HEK293T (cell line): ENCODE measurements around the gene RPL18.

ENCODE experiments used
- CTCF ChIA-PET: fragments of 350-600 bp; formaldehyde crosslinking; extraction: SDS; loops from one replicate; lab custom pipeline; 2021; ENCODE audit warnings: antibody characterized with exemption, inconsistent platforms; lab: Yijun Ruan, JAX
- POLR2A ChIA-PET: fragments of 350-600 bp; formaldehyde crosslinking; extraction: SDS; loops from one replicate; lab custom pipeline; 2020; ENCODE audit warnings: antibody characterized with exemption, inconsistent platforms; lab: Yijun Ruan, JAX
- DNase-seq: peaks from one replicate; pipeline ENCODE4 v3.0.0; 2012; ENCODE audit warnings: mixed read lengths; ENCODE audit errors: extremely low spot score
- ARNT ChIP-seq: fragments of 450-650 bp; IDR thresholded peaks from 2 replicates; pipeline ENCODE4 v1.6.1; 2017; ENCODE audit warnings: mild to moderate bottlenecking
- BHLHE40 ChIP-seq: fragments of 450-650 bp; IDR thresholded peaks from 2 replicates; pipeline ENCODE4 v1.6.1; 2016; ENCODE audit warnings: mild to moderate bottlenecking, moderate library complexity, borderline replicate concordance
- CTBP1 ChIP-seq: fragments of 450-650 bp; IDR thresholded peaks from 2 replicates; pipeline ENCODE4 v1.6.1; 2016; ENCODE audit warnings: borderline replicate concordance
- ELF4 ChIP-seq: fragments of 450-650 bp; IDR thresholded peaks from 2 replicates; pipeline ENCODE4 v1.6.1; 2017; ENCODE audit warnings: antibody characterized with exemption
- FOXA1 ChIP-seq: fragments of 450-650 bp; IDR thresholded peaks from 2 replicates; pipeline ENCODE4 v1.6.1; 2016; ENCODE audit warnings: mild to moderate bottlenecking
- FOXK2 ChIP-seq: fragments of 450-650 bp; IDR thresholded peaks from 2 replicates; pipeline ENCODE4 v1.6.1; 2016; ENCODE audit warnings: mild to moderate bottlenecking
- FOXM1 ChIP-seq: fragments of 450-650 bp; IDR thresholded peaks from 2 replicates; pipeline ENCODE4 v1.6.1; 2017; ENCODE audit warnings: mild to moderate bottlenecking, borderline replicate concordance
- HDGF ChIP-seq: fragments of 450-650 bp; IDR thresholded peaks from 2 replicates; pipeline ENCODE4 v1.6.1; 2017; ENCODE audit warnings: antibody characterized with exemption, borderline replicate concordance
- L3MBTL2 ChIP-seq: fragments of 450-650 bp; conservative IDR thresholded peaks from 2 replicates; pipeline ENCODE4 v1.6.1; 2016; ENCODE audit warnings: mild to moderate bottlenecking
- LEF1 ChIP-seq: fragments of 450-650 bp; IDR thresholded peaks from 2 replicates; pipeline ENCODE4 v1.6.1; 2017; ENCODE audit warnings: mild to moderate bottlenecking, borderline replicate concordance
- NFRKB ChIP-seq: fragments of 450-650 bp; IDR thresholded peaks from 2 replicates; pipeline ENCODE4 v1.6.1; 2016; ENCODE audit warnings: mild to moderate bottlenecking, moderate library complexity
- PKNOX1 ChIP-seq: fragments of 450-650 bp; IDR thresholded peaks from 2 replicates; pipeline ENCODE4 v1.6.1; 2016
- SP1 ChIP-seq: fragments of 450-650 bp; IDR thresholded peaks from 2 replicates; pipeline ENCODE4 v1.6.1; 2017
- SUZ12 ChIP-seq: fragments of 450-650 bp; IDR thresholded peaks from 2 replicates; pipeline ENCODE4 v1.6.1; 2016; ENCODE audit warnings: mild to moderate bottlenecking
- TARDBP ChIP-seq: fragments of 450-650 bp; IDR thresholded peaks from 2 replicates; pipeline ENCODE4 v1.6.1; 2016
- ZNF384 ChIP-seq: fragments of 450-650 bp; IDR thresholded peaks from 2 replicates; pipeline ENCODE4 v1.6.1; 2016

Gene RPL18

GRCh38 chr19:48614436-48615230 is 4.3 kb downstream of the RPL18 start, which contains the start of gene FAM83E:
Gene FAM83E, minus strand, starts transcription at chr19:48615076. Its CDS starts 1,704 bp downstream, at chr19:48613372.
- POLR2A ChIA-PET = interaction anchor here (0.9 to 1.3 kb wide), 3 partner anchors 9 to 181 kb away, joined by 3 to 6 read pairs (median 4); no protein-coding TSS in a partner anchor
- CTCF ChIA-PET = no interaction called here
- TF ChIP-seq FOXK2 (no peak), SUZ12 (no peak), FOXM1 (no peak), NFRKB (no peak), CTBP1 (no peak), HDGF (no peak), ELF4 (no peak), PKNOX1 (no peak), L3MBTL2 (no peak), TARDBP (no peak), BHLHE40 (no peak)
- peak; percentile 39 for DNase-seq

DNA sequence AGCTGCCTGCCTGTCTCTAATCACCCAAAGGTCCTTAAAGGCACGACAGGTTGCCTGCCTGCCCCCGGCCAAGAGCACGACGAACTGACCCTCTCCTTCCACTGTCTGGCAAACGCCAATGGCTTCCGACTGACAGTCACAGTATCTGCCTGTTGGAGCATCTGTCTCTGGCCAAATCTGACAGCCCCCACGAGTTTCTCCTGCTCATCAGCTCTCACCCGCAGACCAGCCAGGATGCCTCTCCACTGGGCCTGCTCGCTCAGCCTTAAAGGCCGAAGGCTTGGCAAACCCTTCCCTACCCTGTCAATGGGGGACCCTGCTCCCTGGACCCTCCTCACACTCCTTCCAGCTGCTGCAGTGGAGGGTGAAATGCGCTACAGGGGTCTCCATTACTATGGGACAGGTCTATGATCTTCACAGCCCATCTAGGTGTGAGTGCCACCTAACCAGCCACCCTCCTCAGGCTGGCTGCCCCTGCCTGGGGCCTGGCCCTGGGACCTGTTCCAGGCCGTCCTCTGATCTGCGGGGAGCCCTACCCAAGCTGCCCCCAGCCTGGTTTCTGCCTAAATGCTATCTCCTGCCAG is 5.0 kb downstream of the RPL18 start:
- POLR2A ChIA-PET = interaction anchor here (0.9 to 1.3 kb wide), 2 partner anchors 10 to 182 kb away, joined by 3 to 4 read pairs; no protein-coding TSS in a partner anchor
- CTCF ChIA-PET = no interaction called here
- no peak for DNase-seq
- TF ChIP-seq ELF4 (peak; percentile 41), ARNT (no peak), ZNF384 (no peak)

GRCh38 chr19:48613024-48613851 is 5.7 kb downstream of the RPL18 start:
- no peak for TF ChIP-seq HDGF
- no peak for TF ChIP-seq NFRKB
- TF ChIP-seq ELF4 = no peak
- TF ChIP-seq SP1 = no peak
- no peak for TF ChIP-seq ARNT
- no peak for TF ChIP-seq TARDBP
- TF ChIP-seq BHLHE40 = no peak
- TF ChIP-seq L3MBTL2 = no peak
- TF ChIP-seq ZNF384 = no peak
- TF ChIP-seq LEF1 = no peak
- TF ChIP-seq CTBP1 = no peak
- TF ChIP-seq FOXM1 = no peak
- no peak for TF ChIP-seq FOXK2
- TF ChIP-seq FOXA1 = no peak
- no peak for TF ChIP-seq PKNOX1
- TF ChIP-seq SUZ12 = no peak
- DNase-seq = no peak
- CTCF ChIA-PET = no interaction called here
- POLR2A ChIA-PET = interaction anchor here (0.9 to 1.1 kb wide), 2 partner anchors 11 to 21 kb away, joined by 3 to 4 read pairs; no protein-coding TSS in a partner anchor

- no peak for TF ChIP-seq FOXA1
- ChIA-PET POLR2A (no interaction called here), CTCF (no interaction called here)
- no peak for DNase-seq
Observed at GRCh38 chr19:48611872-48612271, 7.1 kb downstream of the RPL18 start.

GRCh38 chr19:48609571-48610108 is 9.3 kb downstream of the RPL18 start:
- ChIA-PET CTCF (interaction anchor here (0.8 to 1.7 kb wide), 2 partner anchors 15 to 26 kb away, joined by 3 to 6 read pairs; no protein-coding TSS in a partner anchor), POLR2A (interaction anchor here (4.4 kb wide), 1 partner anchor 9 kb away, joined by 53 read pairs; the partner anchor contains the start of genes RPL18 and SPHK2)
- DNase-seq = no peak
- TF ChIP-seq L3MBTL2 = no peak
- TF ChIP-seq NFRKB = no peak
- TF ChIP-seq ELF4 = no peak
- TF ChIP-seq ZNF384 = no peak
- TF ChIP-seq PKNOX1 = no peak
- no peak for TF ChIP-seq TARDBP
- no peak for TF ChIP-seq BHLHE40
- TF ChIP-seq SP1 = no peak
- no peak for TF ChIP-seq HDGF
- TF ChIP-seq CTBP1 = no peak
- TF ChIP-seq FOXK2 = no peak
- TF ChIP-seq FOXA1 = no peak
- TF ChIP-seq ARNT = no peak
- no peak for TF ChIP-seq SUZ12
- no peak for TF ChIP-seq FOXM1
- TF ChIP-seq LEF1 = no peak
